DOHH2 (cell line): ENCODE data around the gene WFIKKN2.

Experiments used
- H3F3A ChIP-seq: fragments of 200-600 bp; sonication (generic), shearing (Covaris generic); 2 replicates; pipeline ENCODE4 v1.6.0; 2016; ENCODE audit warnings: antibody characterized with exemption, mild to moderate bottlenecking; ENCODE audit not compliant: control insufficient read depth, insufficient read depth
- H3K27ac ChIP-seq: fragments of 200-600 bp; sonication (generic); 2 replicates; pipeline ENCODE4 v1.5.1; 2014; ENCODE audit warnings: low read depth, mild to moderate bottlenecking, low read length, moderate library complexity
- H3K27me3 ChIP-seq: fragments of 200-600 bp; sonication (generic); 2 replicates; pipeline ENCODE4 v1.6.1; 2014; ENCODE audit warnings: mild to moderate bottlenecking, low read length, mixed read lengths; ENCODE audit not compliant: control insufficient read depth
- H3K36me3 ChIP-seq: fragments of 200-600 bp; sonication (generic); 2 replicates; pipeline ENCODE4 v1.6.1; 2014; ENCODE audit warnings: mild to moderate bottlenecking, low read length, moderate library complexity, mixed read lengths; ENCODE audit not compliant: control insufficient read depth
- H3K4me1 ChIP-seq: fragments of 200-600 bp; sonication (generic); 2 replicates; pipeline ENCODE4 v1.6.1; 2014; ENCODE audit warnings: mild to moderate bottlenecking, low read length, mixed read lengths; ENCODE audit not compliant: control insufficient read depth
- H3K4me2 ChIP-seq: fragments of 200-600 bp; sonication (generic); 2 replicates; pipeline ENCODE4 v1.6.0; 2014; ENCODE audit warnings: mild to moderate bottlenecking, low read length, moderate library complexity
- H3K4me3 ChIP-seq: fragments of 200-600 bp; sonication (generic); 2 replicates; pipeline ENCODE4 v1.5.1; 2014; ENCODE audit warnings: mild to moderate bottlenecking, low read length, mixed read lengths
- H3K79me2 ChIP-seq: fragments of 200-600 bp; sonication (generic); 2 replicates; pipeline ENCODE4 v1.6.1; 2014; ENCODE audit warnings: mild to moderate bottlenecking, low read length, mixed read lengths; ENCODE audit not compliant: control insufficient read depth
- H3K9me2 ChIP-seq: fragments of 200-600 bp; sonication (generic); replicated peaks from 2 replicates; pipeline ENCODE4 v1.6.1; 2014; ENCODE audit warnings: mild to moderate bottlenecking, low read length, mixed read lengths; ENCODE audit not compliant: control insufficient read depth
- H3K9me3 ChIP-seq: fragments of 200-600 bp; sonication (generic); 2 replicates; pipeline ENCODE4 v1.6.1; 2014; ENCODE audit warnings: antibody characterized with exemption, low read length, mixed read lengths; ENCODE audit not compliant: control insufficient read depth, insufficient read depth
- H4K20me1 ChIP-seq: fragments of 200-600 bp; sonication (generic); 2 replicates; pipeline ENCODE4 v1.6.0; 2014; ENCODE audit warnings: low read depth, mild to moderate bottlenecking, antibody characterized with exemption, low read length, moderate library complexity; ENCODE audit not compliant: control insufficient read depth, insufficient read depth
- CTCF ChIP-seq: fragments of 200-600 bp; sonication (generic); IDR thresholded peaks from one replicate; pipeline ENCODE4 v1.5.1; 2014; ENCODE audit warnings: antibody characterized with exemption, mild to moderate bottlenecking, low read depth, low read length; ENCODE audit not compliant: poor library complexity, severe bottlenecking
- EZH2phosphoT487 ChIP-seq: fragments of 200-600 bp; sonication (generic); IDR thresholded peaks from 2 replicates; pipeline ENCODE4 v1.6.1; 2017; ENCODE audit warnings: borderline replicate concordance, mild to moderate bottlenecking, antibody characterized with exemption, low read length, moderate library complexity, mixed read lengths

The WFIKKN2 gene

DNA sequence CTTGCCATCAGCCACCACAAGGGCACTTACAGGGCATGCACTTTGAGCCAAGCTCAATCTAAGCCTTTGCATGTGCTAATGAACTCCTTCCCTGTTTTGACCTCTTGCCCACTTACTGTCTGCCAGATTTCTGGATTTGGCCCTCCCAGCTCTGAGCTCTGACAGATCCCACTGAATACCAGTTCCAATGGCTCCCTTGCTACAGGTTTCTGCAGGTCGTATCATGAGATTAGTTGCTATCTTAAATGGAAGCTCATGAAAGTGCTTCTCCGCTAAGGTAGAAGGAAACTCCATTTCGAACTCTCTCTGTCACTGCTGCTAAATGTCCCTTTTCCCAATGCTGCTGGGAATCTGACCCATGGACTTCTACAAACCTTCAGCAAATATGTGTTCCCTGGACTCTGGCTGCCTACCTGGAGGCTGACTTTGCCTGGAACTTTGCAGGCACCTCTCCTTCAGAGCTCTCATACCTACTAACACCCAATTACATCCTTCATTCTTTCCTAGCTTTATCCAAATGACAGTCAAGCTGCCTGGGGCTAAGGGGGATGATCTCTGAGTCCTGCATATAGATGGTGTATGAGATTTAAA, 54.2 kb downstream of the WFIKKN2 start:
- Histone ChIP-seq H3K4me2 (no peak overlapping the region), H3K27ac (no peak overlapping the region)
- no peak for TF ChIP-seq EZH2phosphoT487
- TF ChIP-seq CTCF: no peak

DNA sequence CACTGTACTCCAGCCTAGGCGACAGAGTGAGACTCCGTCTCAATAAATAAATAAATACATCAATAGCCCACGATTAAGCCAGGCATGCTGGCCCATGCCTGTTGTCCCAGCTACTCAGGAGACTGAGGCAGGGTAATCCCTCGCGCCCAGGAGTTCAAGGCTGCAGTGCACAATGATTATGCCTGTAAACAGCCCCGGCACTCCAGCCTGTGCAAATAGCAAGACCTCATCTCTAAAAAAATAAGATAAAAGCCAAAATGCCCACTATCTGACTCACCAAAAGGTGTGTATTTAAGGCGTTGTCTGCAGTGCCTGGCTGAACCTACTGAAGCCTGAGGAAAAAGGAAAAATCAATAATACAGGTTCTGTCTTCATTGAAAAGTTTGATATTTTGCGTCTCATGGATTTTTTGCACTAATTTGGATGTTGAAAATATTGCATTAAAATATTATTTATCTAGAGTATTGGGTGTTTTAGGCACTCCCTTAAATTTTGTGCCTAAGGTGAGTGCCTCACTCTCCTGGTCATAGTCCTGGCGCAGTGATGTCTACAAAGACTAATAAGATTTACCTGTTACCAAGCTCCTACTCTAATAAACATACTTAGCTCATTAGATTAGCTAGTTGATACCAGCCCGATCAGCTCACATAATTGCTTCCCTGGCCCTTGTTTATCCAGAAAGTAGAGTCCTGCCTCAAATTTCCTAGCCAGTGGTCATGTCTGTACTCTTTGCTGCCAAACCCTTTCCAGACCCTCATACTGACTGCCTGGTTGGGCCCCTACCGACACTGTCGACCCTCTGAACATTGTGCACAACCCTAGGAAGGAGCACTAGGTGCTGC, 55.5 kb downstream of the WFIKKN2 start:
- H3K4me1 ChIP-seq: no peaks in the 10 kb centered on the region
- H4K20me1 ChIP-seq: no peaks in the 10 kb centered on the region
- TF ChIP-seq EZH2phosphoT487 (no peak), CTCF (no peak)
- no peaks in the 10 kb centered on the region for H3K79me2 ChIP-seq
- no peak overlapping the region for H3K4me2 ChIP-seq
- no peaks in the 10 kb centered on the region for H3K9me3 ChIP-seq
- no peak overlapping the region for H3K4me3 ChIP-seq
- no peaks in the 10 kb centered on the region for H3F3A ChIP-seq
- H3K36me3 ChIP-seq: no peaks in the 10 kb centered on the region
- no peak overlapping the region for H3K27ac ChIP-seq
- H3K27me3 ChIP-seq: peaks cover 5% of the 10 kb centered on the region
- no peaks in the 10 kb centered on the region for H3K9me2 ChIP-seq

More for the DNA sequence above, 54.2 kb downstream of the WFIKKN2 start:
- no peaks in the 10 kb centered on the region for H3K4me1 ChIP-seq
- H3K36me3 ChIP-seq: no peaks in the 10 kb centered on the region
- H3K9me2 ChIP-seq: no peaks in the 10 kb centered on the region
- no peaks in the 10 kb centered on the region for H4K20me1 ChIP-seq
- no peaks in the 10 kb centered on the region for H3F3A ChIP-seq
- no peaks in the 10 kb centered on the region for H3K9me3 ChIP-seq
- H3K27me3 ChIP-seq: peaks cover 5% of the 10 kb centered on the region
- H3K79me2 ChIP-seq: no peaks in the 10 kb centered on the region
- H3K4me3 ChIP-seq: no peak overlapping the region

- Histone ChIP-seq H3K9me2 (no peaks in the 10 kb centered on the region), H3K27me3 (peaks cover 5% of the 10 kb centered on the region), H3K4me2 (no peak overlapping the region), H3K79me2 (no peaks in the 10 kb centered on the region), H3F3A (no peaks in the 10 kb centered on the region), H3K9me3 (no peaks in the 10 kb centered on the region), H3K4me1 (no peaks in the 10 kb centered on the region), H3K27ac (no peak overlapping the region), H3K4me3 (no peak overlapping the region), H4K20me1 (no peaks in the 10 kb centered on the region), H3K36me3 (no peaks in the 10 kb centered on the region)
- TF ChIP-seq EZH2phosphoT487 (no peak), CTCF (no peak)
Measured at GRCh38 chr17:50891577-50891989, 56.2 kb downstream of the WFIKKN2 start.
